Large intestine (tissue), 12 donors: Measurements from ENCODE around the gene MEIS1. TPM values are rescaled to one million over a fixed set of nuclear protein-coding genes. Genes with fewer than 3 reads are reported as not detected.
"Not testable (repeated sequence)": the region's sequence is repeated elsewhere in the genome, so short reads cannot be mapped to it uniquely, and the experiment has no call there.

Experiments used
- DNase-seq, 2 donors: peaks; one replicate each; pipeline versions ENCODE4 v3.0.0 to v3.0.0-alpha.2; 2013
- H3K27ac ChIP-seq: one replicate; pipeline ENCODE4 v1.5.1; 2013; ENCODE audit warnings: low read length
- H3K27me3 ChIP-seq: 2 replicates; pipeline ENCODE4 v1.6.1; 2013; ENCODE audit warnings: low read length; ENCODE audit not compliant: control insufficient read depth, insufficient read depth
- H3K36me3 ChIP-seq: 2 replicates; pipeline ENCODE4 v1.6.1; 2013; ENCODE audit warnings: low read length; ENCODE audit not compliant: control insufficient read depth, insufficient read depth
- H3K4me1 ChIP-seq: one replicate; pipeline ENCODE4 v1.6.1; 2013; ENCODE audit warnings: low read length; ENCODE audit not compliant: control insufficient read depth, insufficient read depth
- H3K4me3 ChIP-seq: one replicate; pipeline ENCODE4 v1.5.1; 2013; ENCODE audit warnings: low read length
- H3K9me3 ChIP-seq: one replicate; pipeline ENCODE4 v1.6.1; 2013; ENCODE audit warnings: mild to moderate bottlenecking, low read depth, low read length, moderate library complexity; ENCODE audit not compliant: control insufficient read depth
- WGBS: methylation state at CpG from one replicate; pipeline ENCODE4 v1.1.5; 2013; ENCODE audit warnings: low lambda C conversion rate; ENCODE audit not compliant: insufficient coverage; 5-methylcytosine and 5-hydroxymethylcytosine counted together
- long read RNA-seq, 11 donors: transcript quantifications; one replicate each; lab custom pipeline, GENCODE V29; 2026
- polyA plus RNA-seq: library from polyadenylated mRNA; unstranded; fragments of 120-200 nt; gene quantifications from one replicate; pipeline ENCODE4 v1.2.1, GENCODE V29; 2013

MEIS1 gene
- polyA plus RNA-seq: 34.3 TPM
- long read RNA-seq, donor 1, full-length matches to known transcripts: 17 of 30 reads
- long read RNA-seq, donor 1, partial matches to known transcripts: 13 of 30 reads
- long read RNA-seq, donor 1, other reads (novel, unspliced or antisense): 0 of 30 reads
- long read RNA-seq, donor 2, full-length matches to known transcripts: 17 of 45 reads
- long read RNA-seq, donor 2, partial matches to known transcripts: 28 of 45 reads
- long read RNA-seq, donor 2, other reads (novel, unspliced or antisense): 0 of 45 reads
- long read RNA-seq, donor 3: 0 reads
- long read RNA-seq, donor 4: 0 reads
- long read RNA-seq, donor 5, full-length matches to known transcripts: 8 of 32 reads
- long read RNA-seq, donor 5, partial matches to known transcripts: 24 of 32 reads
- long read RNA-seq, donor 5, other reads (novel, unspliced or antisense): 0 of 32 reads
- long read RNA-seq, donor 6, full-length matches to known transcripts: 10 of 39 reads
- long read RNA-seq, donor 6, partial matches to known transcripts: 29 of 39 reads
- long read RNA-seq, donor 6, other reads (novel, unspliced or antisense): 0 of 39 reads
- long read RNA-seq, donor 7, full-length matches to known transcripts: 6 of 32 reads
- long read RNA-seq, donor 7, partial matches to known transcripts: 26 of 32 reads
- long read RNA-seq, donor 7, other reads (novel, unspliced or antisense): 0 of 32 reads
- long read RNA-seq, donor 8, full-length matches to known transcripts: 4 of 18 reads
- long read RNA-seq, donor 8, partial matches to known transcripts: 14 of 18 reads
- long read RNA-seq, donor 8, other reads (novel, unspliced or antisense): 0 of 18 reads
- long read RNA-seq, donor 9, full-length matches to known transcripts: 3 of 17 reads
- long read RNA-seq, donor 9, partial matches to known transcripts: 14 of 17 reads
- long read RNA-seq, donor 9, other reads (novel, unspliced or antisense): 0 of 17 reads
- long read RNA-seq, donor 10, full-length matches to known transcripts: 4 of 18 reads
- long read RNA-seq, donor 10, partial matches to known transcripts: 14 of 18 reads
- long read RNA-seq, donor 10, other reads (novel, unspliced or antisense): 0 of 18 reads
- long read RNA-seq, donor 11, full-length matches to known transcripts: 5 of 18 reads
- long read RNA-seq, donor 11, partial matches to known transcripts: 13 of 18 reads
- long read RNA-seq, donor 11, other reads (novel, unspliced or antisense): 0 of 18 reads

GRCh38 chr2:66434679-66435548, at the start of gene MEIS1:
Gene MEIS1 (plus strand): TSS chr2:66435125. CDS start chr2:66435857, 732 bp downstream.
- H3K4me3 ChIP-seq: peak within 1 kb of the TSS; percentile 66
- peak; percentile 94 to 96 for DNase-seq
- H3K9me3 ChIP-seq: no peaks in the 10 kb centered on the region
- peak within 1 kb of the TSS; percentile 85 for H3K27ac ChIP-seq
- peaks cover 18% of the 10 kb centered on the region for H3K27me3 ChIP-seq
- H3K36me3 ChIP-seq: peaks cover 13% of the 10 kb centered on the region
- 0% methylated on average over 2 of the region's 38 CpGs for WGBS
- peaks cover 23% of the 10 kb centered on the region for H3K4me1 ChIP-seq

- WGBS: 100% methylated on average over 1 of the region's 9 CpGs
- Histone ChIP-seq H3K4me3 (no peak overlapping the region), H3K27me3 (peaks cover 4% of the 10 kb centered on the region), H3K4me1 (no peaks in the 10 kb centered on the region), H3K9me3 (no peaks in the 10 kb centered on the region), H3K27ac (no peak overlapping the region), H3K36me3 (no peaks in the 10 kb centered on the region)
- DNase-seq: no peak
These were observed 47.7 kb upstream of the MEIS1 start for GRCh38 chr2:66387016-66387753.

GRCh38 chr2:66389651-66390131, 45.2 kb upstream of the MEIS1 start:
- WGBS: no CpG with 5 or more reads among the region's 3 CpGs
- no peak for DNase-seq

GRCh38 chr2:66390152-66390551, 44.8 kb upstream of the MEIS1 start:
- Histone ChIP-seq H3K27ac (no peak overlapping the region), H3K36me3 (no peaks in the 10 kb centered on the region), H3K4me1 (no peaks in the 10 kb centered on the region), H3K9me3 (no peaks in the 10 kb centered on the region), H3K4me3 (no peak overlapping the region), H3K27me3 (peaks cover 4% of the 10 kb centered on the region)
- WGBS: 92% methylated on average over 2 of the region's 4 CpGs
- DNase-seq: no peak

More at GRCh38 chr2:66389651-66390131, 45.2 kb upstream of the MEIS1 start:
- Histone ChIP-seq H3K36me3 (no peaks in the 10 kb centered on the region), H3K4me3 (no peak overlapping the region), H3K9me3 (no peaks in the 10 kb centered on the region), H3K4me1 (no peaks in the 10 kb centered on the region), H3K27me3 (peaks cover 4% of the 10 kb centered on the region), H3K27ac (no peak overlapping the region)

GRCh38 chr2:66390811-66391210, 44.1 kb upstream of the MEIS1 start:
- DNase-seq: no peak
- Histone ChIP-seq H3K9me3 (no peaks in the 10 kb centered on the region), H3K4me1 (no peaks in the 10 kb centered on the region), H3K27ac (no peak overlapping the region), H3K4me3 (no peak overlapping the region), H3K36me3 (no peaks in the 10 kb centered on the region), H3K27me3 (peaks cover 4% of the 10 kb centered on the region)
- WGBS: no CpG with 5 or more reads among the region's 9 CpGs

GRCh38 chr2:66391240-66391639, 43.7 kb upstream of the MEIS1 start:
- H3K4me3 ChIP-seq, H3K27me3 ChIP-seq, H3K4me1 ChIP-seq, H3K36me3 ChIP-seq, DNase-seq, H3K9me3 ChIP-seq, H3K27ac ChIP-seq: not testable (repeated sequence)
- no CpG with 5 or more reads among the region's 22 CpGs for WGBS

GRCh38 chr2:66405473-66405872, 29.5 kb upstream of the MEIS1 start:
- H3K4me1 ChIP-seq: no peaks in the 10 kb centered on the region
- no peak for DNase-seq
- WGBS: 28% methylated on average over 4 of the region's 4 CpGs

GRCh38 chr2:66408905-66409304, 26.0 kb upstream of the MEIS1 start:
- no peaks in the 10 kb centered on the region for H3K4me1 ChIP-seq
- DNase-seq: no peak
- no peak overlapping the region for H3K4me3 ChIP-seq
- H3K27ac ChIP-seq: no peak overlapping the region
- no peaks in the 10 kb centered on the region for H3K9me3 ChIP-seq
- 60% methylated on average over 2 of the region's 2 CpGs for WGBS
- H3K36me3 ChIP-seq: no peaks in the 10 kb centered on the region
- peaks cover 2% of the 10 kb centered on the region for H3K27me3 ChIP-seq

More at GRCh38 chr2:66405473-66405872, 29.5 kb upstream of the MEIS1 start:
- H3K4me3 ChIP-seq: no peak overlapping the region
- no peaks in the 10 kb centered on the region for H3K36me3 ChIP-seq
- H3K27ac ChIP-seq: no peak overlapping the region
- no peaks in the 10 kb centered on the region for H3K27me3 ChIP-seq
- no peaks in the 10 kb centered on the region for H3K9me3 ChIP-seq

GRCh38 chr2:66412874-66413273, 22.1 kb upstream of the MEIS1 start:
- Histone ChIP-seq H3K36me3 (no peaks in the 10 kb centered on the region), H3K4me1 (no peaks in the 10 kb centered on the region), H3K27me3 (peaks cover 2% of the 10 kb centered on the region), H3K4me3 (no peak overlapping the region), H3K27ac (no peak overlapping the region), H3K9me3 (no peaks in the 10 kb centered on the region)
- DNase-seq: no peak
- no CpG with 5 or more reads among the region's 1 CpG for WGBS
